HepG2 (cell line): ENCODE measurements around the gene GPS1. TPM values are rescaled to one million over a fixed set of nuclear protein-coding genes. Genes with fewer than 3 reads are reported as not detected.
A peak's percentile ranks its signal among the peaks of the same experiment; 100 is the strongest.

Experiments used
- ATF7-NPFF ChIP-seq: sonication (generic); formaldehyde crosslinking; IDR thresholded peaks from 2 replicates; pipeline ENCODE4 v1.8.1; 2023; ENCODE audit warnings: mild to moderate bottlenecking, low read depth, missing genetic modification reagents, moderate library complexity
- ATRX ChIP-seq: sonication (generic); formaldehyde crosslinking; IDR thresholded peaks from 2 replicates; pipeline ENCODE4 v1.4.0; 2020; ENCODE audit warnings: missing genetic modification reagents, borderline replicate concordance
- BRD4 ChIP-seq: sonication (generic); formaldehyde crosslinking; IDR thresholded peaks from 2 replicates; pipeline ENCODE4 v1.4.0; 2020; ENCODE audit warnings: missing genetic modification reagents
- CCAR2 ChIP-seq: fragments of 200-400 bp; formaldehyde crosslinking; optimal IDR thresholded peaks from 2 replicates; pipeline ENCODE3; 2018; ENCODE audit warnings: low read depth, mild to moderate bottlenecking, low read length, moderate library complexity
- ISX ChIP-seq: sonication (generic); formaldehyde crosslinking; conservative IDR thresholded peaks from 2 replicates; pipeline ENCODE4 v1.5.0; 2020; ENCODE audit warnings: missing genetic modification reagents
- KLF6 ChIP-seq: IDR thresholded peaks from 2 replicates; pipeline ENCODE4 v1.8.0; 2016; ENCODE audit warnings: missing biosample characterization, missing genetic modification reagents
- MLLT10 ChIP-seq: sonication (generic); formaldehyde crosslinking; IDR thresholded peaks from 2 replicates; pipeline ENCODE4 v1.4.0; 2020; ENCODE audit warnings: missing genetic modification reagents
- PCBP2 ChIP-seq: fragments of 200-400 bp; formaldehyde crosslinking; optimal IDR thresholded peaks from 2 replicates; pipeline ENCODE3; 2018; ENCODE audit warnings: low read length, low read depth; ENCODE audit not compliant: poor library complexity, severe bottlenecking
- TAF1 ChIP-seq: sonication (generic); formaldehyde crosslinking; IDR thresholded peaks from 2 replicates; pipeline ENCODE4 v1.4.0; 2020; ENCODE audit warnings: missing genetic modification reagents
- ZNF652 ChIP-seq: IDR thresholded peaks from 2 replicates; pipeline ENCODE4 v1.6.1; 2016; ENCODE audit warnings: low read depth, borderline replicate concordance
- polyA plus RNA-seq, 8 experiments: library from polyadenylated mRNA; depleted of rRNA in 3 of 8; stranded (reverse) in 7 of 8; unstranded in 1 of 8; fragments of >200 nt; fragmentation: Illumina TruSeq in 4 of 8; extraction: Trizol in 4 of 8; gene quantifications; 2 replicates each; pipeline versions ENCODE4 v1.2.1 to v1.2.3, GENCODE V29; 2011 to 2016; ENCODE audit warnings: low read depth in 4 of 8, missing spikeins in 1 of 8, mixed read lengths in 1 of 8; ENCODE audit not compliant: insufficient read depth in 1 of 8
- total RNA-seq, 5 experiments: library from RNA; depleted of rRNA; stranded (reverse); fragments of >200 nt; fragmentation: Illumina TruSeq; extraction: Trizol; gene quantifications; 2 replicates each; pipeline ENCODE4 v1.2.3, GENCODE V29; 2016; ENCODE audit warnings: low read depth in 1 of 5
- TF ChIP-seq, protein P1 (sequence below): sonication (generic); formaldehyde crosslinking; IDR thresholded peaks from 2 replicates; pipeline ENCODE4 v1.5.1; 2020; ENCODE audit warnings: missing genetic modification reagents, mild to moderate bottlenecking, borderline replicate concordance
- TF ChIP-seq, protein P2 (sequence below): IDR thresholded peaks from 2 replicates; pipeline ENCODE4 v1.6.1; 2016
- TF ChIP-seq, protein P3 (sequence below): sonication (generic); formaldehyde crosslinking; IDR thresholded peaks from 2 replicates; pipeline ENCODE4 v1.4.0; 2020; ENCODE audit warnings: mild to moderate bottlenecking, missing genetic modification reagents

GPS1 gene
- total and polyA plus RNA-seq, 2 of the 13 experiments (the other 11 are each of a cell fraction or from before 2014, with no cell fraction given), result 124 to 128 TPM

DNA sequence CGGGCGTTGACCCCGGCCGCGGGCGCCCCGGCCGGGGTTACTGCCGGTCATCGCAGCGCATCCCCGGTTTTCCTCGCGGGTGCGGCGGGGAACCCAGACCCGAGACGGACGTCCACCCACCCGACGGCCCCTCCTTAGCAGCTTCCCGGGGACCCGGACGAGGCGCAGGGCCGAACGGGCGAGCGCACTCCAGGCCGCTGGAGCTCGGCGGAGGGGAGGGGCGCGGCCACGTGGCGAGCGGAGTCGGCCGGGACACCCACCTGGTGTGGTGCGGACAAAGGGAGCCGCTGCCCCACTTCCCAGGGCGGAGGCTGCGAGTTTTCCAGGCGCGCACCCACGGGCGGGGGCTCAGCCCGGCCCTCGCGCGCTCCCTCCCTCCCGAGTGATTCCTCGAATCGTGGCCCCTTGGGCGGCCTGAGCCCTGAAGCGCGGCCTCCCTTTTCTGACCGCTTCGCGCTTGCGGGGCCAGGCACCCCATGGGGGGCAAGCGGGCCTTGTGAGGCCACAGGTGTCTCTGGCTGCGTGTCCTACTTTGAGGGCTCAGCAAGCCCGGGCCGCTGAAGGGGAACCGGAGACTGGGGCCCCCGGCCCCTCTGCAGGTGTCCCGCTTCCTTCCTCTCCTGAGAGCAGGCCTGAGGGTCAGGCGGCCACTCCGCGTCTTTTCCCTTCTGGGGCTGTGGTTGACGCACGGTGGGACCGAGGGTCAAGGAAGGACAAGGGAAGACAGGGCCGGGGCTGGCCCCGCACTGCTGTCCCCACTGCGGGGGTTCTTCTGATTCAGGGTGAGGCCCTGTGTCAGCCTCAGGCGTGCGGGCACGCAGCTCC lies 47.5 kb downstream of the GPS1 start (continued):
- TF ChIP-seq, protein P1, sequence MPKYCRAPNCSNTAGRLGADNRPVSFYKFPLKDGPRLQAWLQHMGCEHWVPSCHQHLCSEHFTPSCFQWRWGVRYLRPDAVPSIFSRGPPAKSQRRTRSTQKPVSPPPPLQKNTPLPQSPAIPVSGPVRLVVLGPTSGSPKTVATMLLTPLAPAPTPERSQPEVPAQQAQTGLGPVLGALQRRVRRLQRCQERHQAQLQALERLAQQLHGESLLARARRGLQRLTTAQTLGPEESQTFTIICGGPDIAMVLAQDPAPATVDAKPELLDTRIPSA (CRISPR knock-in tag), result no peak
- TF ChIP-seq PCBP2, result no peak
- no peak for TF ChIP-seq ATRX
- TF ChIP-seq KLF6 (CRISPR knock-in tag), result no peak
- TF ChIP-seq BRD4 (CRISPR knock-in tag), result 0 out of 2 replicates have a peak, but pooled peaks have one; percentile 42
- TF ChIP-seq ISX (CRISPR knock-in tag), result no peak
- no peak for TF ChIP-seq CCAR2
- TF ChIP-seq, protein P2, sequence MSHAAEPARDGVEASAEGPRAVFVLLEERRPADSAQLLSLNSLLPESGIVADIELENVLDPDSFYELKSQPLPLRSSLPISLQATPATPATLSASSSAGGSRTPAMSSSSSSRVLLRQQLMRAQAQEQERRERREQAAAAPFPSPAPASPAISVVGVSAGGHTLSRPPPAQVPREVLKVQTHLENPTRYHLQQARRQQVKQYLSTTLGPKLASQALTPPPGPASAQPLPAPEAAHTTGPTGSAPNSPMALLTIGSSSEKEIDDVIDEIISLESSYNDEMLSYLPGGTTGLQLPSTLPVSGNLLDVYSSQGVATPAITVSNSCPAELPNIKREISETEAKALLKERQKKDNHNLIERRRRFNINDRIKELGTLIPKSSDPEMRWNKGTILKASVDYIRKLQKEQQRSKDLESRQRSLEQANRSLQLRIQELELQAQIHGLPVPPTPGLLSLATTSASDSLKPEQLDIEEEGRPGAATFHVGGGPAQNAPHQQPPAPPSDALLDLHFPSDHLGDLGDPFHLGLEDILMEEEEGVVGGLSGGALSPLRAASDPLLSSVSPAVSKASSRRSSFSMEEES (CRISPR knock-in tag), result no peak
- no peak for TF ChIP-seq ZNF652
- TF ChIP-seq MLLT10 (CRISPR knock-in tag), result no peak
- 0 out of 2 replicates have a peak, but pooled peaks have one; percentile 16 for TF ChIP-seq ATF7-NPFF (CRISPR knock-in tag)
- TF ChIP-seq TAF1 (CRISPR knock-in tag), result no peak; the same call in 1 of the 2 replicates
- TF ChIP-seq, protein P3, sequence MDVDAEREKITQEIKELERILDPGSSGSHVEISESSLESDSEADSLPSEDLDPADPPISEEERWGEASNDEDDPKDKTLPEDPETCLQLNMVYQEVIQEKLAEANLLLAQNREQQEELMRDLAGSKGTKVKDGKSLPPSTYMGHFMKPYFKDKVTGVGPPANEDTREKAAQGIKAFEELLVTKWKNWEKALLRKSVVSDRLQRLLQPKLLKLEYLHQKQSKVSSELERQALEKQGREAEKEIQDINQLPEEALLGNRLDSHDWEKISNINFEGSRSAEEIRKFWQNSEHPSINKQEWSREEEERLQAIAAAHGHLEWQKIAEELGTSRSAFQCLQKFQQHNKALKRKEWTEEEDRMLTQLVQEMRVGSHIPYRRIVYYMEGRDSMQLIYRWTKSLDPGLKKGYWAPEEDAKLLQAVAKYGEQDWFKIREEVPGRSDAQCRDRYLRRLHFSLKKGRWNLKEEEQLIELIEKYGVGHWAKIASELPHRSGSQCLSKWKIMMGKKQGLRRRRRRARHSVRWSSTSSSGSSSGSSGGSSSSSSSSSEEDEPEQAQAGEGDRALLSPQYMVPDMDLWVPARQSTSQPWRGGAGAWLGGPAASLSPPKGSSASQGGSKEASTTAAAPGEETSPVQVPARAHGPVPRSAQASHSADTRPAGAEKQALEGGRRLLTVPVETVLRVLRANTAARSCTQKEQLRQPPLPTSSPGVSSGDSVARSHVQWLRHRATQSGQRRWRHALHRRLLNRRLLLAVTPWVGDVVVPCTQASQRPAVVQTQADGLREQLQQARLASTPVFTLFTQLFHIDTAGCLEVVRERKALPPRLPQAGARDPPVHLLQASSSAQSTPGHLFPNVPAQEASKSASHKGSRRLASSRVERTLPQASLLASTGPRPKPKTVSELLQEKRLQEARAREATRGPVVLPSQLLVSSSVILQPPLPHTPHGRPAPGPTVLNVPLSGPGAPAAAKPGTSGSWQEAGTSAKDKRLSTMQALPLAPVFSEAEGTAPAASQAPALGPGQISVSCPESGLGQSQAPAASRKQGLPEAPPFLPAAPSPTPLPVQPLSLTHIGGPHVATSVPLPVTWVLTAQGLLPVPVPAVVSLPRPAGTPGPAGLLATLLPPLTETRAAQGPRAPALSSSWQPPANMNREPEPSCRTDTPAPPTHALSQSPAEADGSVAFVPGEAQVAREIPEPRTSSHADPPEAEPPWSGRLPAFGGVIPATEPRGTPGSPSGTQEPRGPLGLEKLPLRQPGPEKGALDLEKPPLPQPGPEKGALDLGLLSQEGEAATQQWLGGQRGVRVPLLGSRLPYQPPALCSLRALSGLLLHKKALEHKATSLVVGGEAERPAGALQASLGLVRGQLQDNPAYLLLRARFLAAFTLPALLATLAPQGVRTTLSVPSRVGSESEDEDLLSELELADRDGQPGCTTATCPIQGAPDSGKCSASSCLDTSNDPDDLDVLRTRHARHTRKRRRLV (CRISPR knock-in tag), result no peak
